Fibroblast of skin of abdomen (primary cell): ENCODE data around the gene MPZL1.

Experiments used
- DNase-seq: peaks from one replicate; pipeline ENCODE4 v3.0.0-alpha.2; 2013

The MPZL1 gene

GRCh38 chr1:167751676-167752075, 29.9 kb downstream of the MPZL1 start:
- no peak for DNase-seq

DNA sequence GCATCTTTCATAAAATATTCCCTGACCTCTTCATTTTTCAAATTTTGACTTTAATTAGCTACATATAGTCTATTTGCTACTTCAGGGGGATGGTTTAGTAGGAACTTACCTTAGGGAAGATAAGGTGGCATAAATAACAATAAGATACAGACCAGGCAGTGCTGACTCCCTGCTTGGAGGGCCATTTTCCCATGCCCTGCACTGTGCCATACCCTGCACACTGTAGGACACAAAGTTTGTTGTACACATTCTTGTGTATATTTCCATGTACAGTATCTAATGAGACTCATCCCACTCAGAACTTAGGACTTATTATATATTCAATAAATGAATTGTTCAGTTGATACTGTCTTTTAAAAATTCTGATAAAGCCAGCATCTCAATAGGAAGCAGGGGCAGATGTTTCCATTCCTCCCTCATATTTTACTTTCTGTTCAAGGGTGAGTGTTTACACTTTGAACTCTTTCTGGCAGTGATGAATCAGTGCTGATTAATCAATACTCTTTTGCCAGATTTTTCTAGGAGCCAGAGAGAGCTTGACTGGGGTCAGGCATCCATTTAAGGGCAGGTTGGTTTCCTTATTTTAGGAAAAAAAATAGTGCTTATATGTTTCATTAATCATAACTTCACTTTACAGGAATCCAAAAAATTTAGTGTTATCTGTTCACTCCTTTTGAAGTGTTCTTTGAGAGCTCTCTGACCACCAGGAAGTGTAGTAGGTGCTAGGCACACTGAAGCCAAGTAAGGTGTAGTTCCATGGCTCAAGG, 30.6 kb downstream of the MPZL1 start:
- DNase-seq: peak; percentile 27

GRCh38 chr1:167755654-167756053, 33.9 kb downstream of the MPZL1 start:
- DNase-seq: no peak

GRCh38 chr1:167756730-167757405, 35.1 kb downstream of the MPZL1 start:
- no peak for DNase-seq

GRCh38 chr1:167757433-167758309, 35.9 kb downstream of the MPZL1 start:
- DNase-seq: no peak

GRCh38 chr1:167761400-167761799, 39.6 kb downstream of the MPZL1 start:
- DNase-seq: no peak

- DNase-seq: no peak
Measured at GRCh38 chr1:167762061-167762746, 40.4 kb downstream of the MPZL1 start.

DNA sequence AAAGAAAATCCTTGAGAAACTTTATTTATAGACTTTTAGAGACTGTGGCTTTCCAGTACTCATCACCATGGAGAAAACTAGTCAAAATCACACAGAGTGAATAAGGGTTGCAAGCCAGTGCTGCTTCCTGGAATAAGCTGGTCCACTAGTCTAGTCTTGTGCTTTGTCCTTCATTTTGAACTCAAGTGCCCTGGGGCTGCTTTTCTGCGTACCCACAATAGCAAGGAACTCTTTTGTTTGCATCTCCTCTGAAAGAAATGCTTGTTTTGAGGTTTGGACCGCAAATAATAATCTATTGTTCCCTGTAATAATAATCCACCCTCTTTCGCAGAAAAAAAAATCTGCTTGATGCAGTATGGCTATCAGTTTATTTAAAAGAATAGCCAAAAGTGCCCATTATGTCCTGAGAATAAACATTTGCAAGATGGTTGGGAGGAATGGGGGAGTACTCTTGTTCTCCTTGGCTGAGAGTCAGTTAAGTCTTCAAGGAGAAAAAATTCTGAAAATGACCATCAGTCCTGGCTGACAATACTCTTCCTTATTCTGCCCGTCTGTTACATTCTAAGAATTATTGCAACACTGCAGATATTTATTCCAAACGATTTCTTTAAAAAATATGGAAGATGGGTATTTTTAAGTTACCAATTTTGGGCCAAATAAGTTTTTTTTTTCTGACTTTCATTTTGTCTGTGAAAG, 41.9 kb downstream of the MPZL1 start:
- no peak for DNase-seq

- DNase-seq: no peak
Measured at GRCh38 chr1:167764458-167765330, 42.9 kb downstream of the MPZL1 start.

- no peak for DNase-seq
Measured at GRCh38 chr1:167765496-167765895, 43.7 kb downstream of the MPZL1 start.

- DNase-seq: no peak
Measured at GRCh38 chr1:167766538-167766937, 44.8 kb downstream of the MPZL1 start.

DNA sequence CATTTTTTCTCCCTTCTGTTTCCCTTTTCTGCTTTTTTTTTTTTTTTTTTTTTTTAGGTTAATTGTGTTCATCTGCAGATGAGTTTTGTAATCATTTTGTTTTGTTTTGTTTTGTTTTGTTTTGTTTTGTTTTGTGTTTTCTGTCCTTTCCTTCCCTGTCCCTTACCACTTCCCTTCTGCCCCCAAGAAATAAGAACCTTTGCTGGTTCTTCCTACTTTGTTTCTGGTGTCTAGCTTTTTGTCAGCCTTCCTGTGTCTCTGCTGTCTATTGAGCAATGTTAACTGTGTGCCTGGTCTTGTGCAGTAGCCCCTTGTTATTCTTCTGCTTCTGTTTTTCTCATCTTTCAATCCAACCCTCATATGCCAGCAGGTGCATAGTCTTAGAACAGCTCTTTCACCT, 46.0 kb downstream of the MPZL1 start:
- no peak for DNase-seq

- no peak for DNase-seq
Measured at GRCh38 chr1:167770127-167770526, 48.3 kb downstream of the MPZL1 start.

DNA sequence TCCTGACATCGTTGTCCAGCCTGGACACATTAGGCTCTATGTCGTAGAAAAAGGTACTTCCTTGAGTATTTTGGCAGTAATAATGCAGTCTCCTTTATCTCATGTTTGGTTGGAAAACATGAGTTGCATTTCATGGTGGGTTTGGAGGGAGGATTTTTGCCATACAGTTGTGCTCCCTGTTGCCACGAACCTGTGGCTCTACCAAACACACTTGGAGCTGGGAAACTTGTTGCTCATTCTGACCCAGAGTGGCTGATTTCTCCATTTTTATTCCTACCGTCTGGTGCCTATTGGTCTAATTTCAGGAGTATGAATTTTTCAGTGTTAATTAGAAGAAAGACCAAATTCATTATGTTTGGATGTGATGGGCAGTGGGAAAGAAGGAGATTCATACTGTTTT, 50.7 kb downstream of the MPZL1 start:
- no peak for DNase-seq

DNA sequence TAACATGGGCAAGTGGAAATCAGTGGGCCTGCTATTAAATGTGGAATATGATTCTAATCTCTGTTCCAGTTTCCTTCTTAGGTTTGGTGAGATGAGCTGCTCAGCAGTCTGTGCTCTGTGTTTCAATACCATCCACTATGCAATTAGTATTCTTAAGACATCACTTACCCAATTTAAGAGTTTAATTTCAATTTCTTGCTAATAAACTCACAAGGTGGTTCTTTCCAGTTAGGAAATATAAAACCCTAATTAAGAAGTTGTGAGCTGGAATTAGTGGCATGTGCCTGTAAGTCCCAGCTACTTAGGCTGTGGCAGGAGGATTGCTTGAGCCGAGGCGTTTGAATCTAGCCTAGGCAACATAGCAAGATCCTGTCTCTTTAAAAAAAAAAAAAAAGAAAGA, 51.7 kb downstream of the MPZL1 start:
- no peak for DNase-seq

- DNase-seq: peak; percentile 29
Measured at GRCh38 chr1:167774710-167775109, 52.9 kb downstream of the MPZL1 start.

GRCh38 chr1:167775178-167775577, 53.4 kb downstream of the MPZL1 start:
- DNase-seq: no peak

GRCh38 chr1:167776151-167776550, 54.4 kb downstream of the MPZL1 start:
- peak; percentile 31 for DNase-seq

DNA sequence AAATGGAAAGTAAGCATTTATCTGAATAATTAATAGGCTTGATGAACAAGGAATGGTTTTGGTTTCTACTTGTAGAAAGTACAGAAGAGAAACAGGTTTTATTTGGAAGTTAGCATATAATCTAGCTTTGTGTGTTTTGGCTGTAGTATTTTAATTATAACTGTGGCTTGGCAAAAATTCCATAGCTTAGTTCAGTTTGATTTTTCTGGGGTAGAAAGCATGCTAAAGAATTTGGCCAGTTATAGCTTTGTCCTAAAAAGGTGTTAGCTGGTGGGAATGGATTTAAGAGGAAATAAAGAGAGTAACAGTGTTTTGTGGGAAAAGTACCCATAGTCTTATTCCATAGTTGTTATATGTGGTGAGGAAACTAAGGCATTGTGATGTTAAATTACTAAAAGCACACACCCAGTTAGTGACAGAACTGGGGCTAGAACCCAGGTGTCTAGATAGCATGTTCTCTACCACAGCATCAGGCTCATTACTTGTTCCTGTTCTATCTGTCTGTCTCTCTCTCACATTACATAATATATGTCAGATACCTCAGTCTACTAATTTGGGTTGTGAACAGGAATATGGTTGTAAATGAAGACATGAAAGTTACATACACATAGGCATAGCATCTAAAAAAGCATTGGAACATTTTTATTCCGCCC, 55.0 kb downstream of the MPZL1 start:
- DNase-seq: no peak

DNA sequence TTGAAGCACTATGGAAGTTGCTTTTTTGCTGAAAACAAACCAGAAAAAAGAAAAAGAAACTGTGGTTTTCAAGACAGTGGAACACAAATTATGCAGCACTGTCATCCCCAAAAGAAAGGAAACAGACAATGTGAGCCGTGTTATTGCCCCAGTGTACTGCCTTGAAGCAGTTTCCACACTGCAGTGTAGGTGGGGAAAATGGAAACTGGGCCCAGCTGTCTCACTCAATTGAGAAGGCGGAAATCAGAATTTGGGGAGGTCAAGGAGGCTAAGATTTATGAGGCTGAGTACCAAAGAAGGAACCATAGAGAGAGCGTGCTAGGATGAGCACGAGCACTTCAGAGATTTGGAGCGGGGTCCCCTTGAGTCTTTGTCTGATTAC, 55.5 kb downstream of the MPZL1 start:
- no peak for DNase-seq

- no peak for DNase-seq
Measured at GRCh38 chr1:167781558-167781957, 59.8 kb downstream of the MPZL1 start.
